Astrocyte (in vitro differentiated cells and primary cell): ENCODE data around the gene MAP1B. TPM values are rescaled to one million over a fixed set of nuclear protein-coding genes. Genes with fewer than 3 reads are reported as not detected.

Experiments
- DNase-seq: peaks from one replicate; pipeline ENCODE4 v3.0.0-alpha.2; 2010; ENCODE audit warnings: low read depth
- FAIRE-seq: peaks from 2 replicates; lab custom pipeline; 2011; peaks lifted over from hg19 to GRCh38; lab: Jason Lieb, UNC
- H2AFZ ChIP-seq: 2 replicates; pipeline ENCODE4 v1.6.0; 2012; ENCODE audit warnings: low read depth, low read length, inconsistent platforms
- H3K27ac ChIP-seq: 2 replicates; pipeline ENCODE4 v1.5.1; 2011; ENCODE audit warnings: low read depth, low read length, inconsistent platforms
- H3K27me3 ChIP-seq: 2 replicates; pipeline ENCODE4 v1.6.0; 2011; ENCODE audit warnings: low read length, inconsistent platforms; ENCODE audit not compliant: insufficient read depth
- H3K36me3 ChIP-seq: 2 replicates; pipeline ENCODE4 v1.5.1; 2011; ENCODE audit warnings: low read length, inconsistent platforms; ENCODE audit not compliant: insufficient read depth
- H3K4me1 ChIP-seq: 2 replicates; pipeline ENCODE4 v1.5.1; 2011; ENCODE audit warnings: low read length, inconsistent platforms; ENCODE audit not compliant: insufficient read depth
- H3K4me2 ChIP-seq: 2 replicates; pipeline ENCODE4 v1.6.0; 2012; ENCODE audit warnings: low read length, inconsistent platforms
- H3K4me3 ChIP-seq: 2 replicates; pipeline ENCODE4 v1.5.1; 2011; ENCODE audit warnings: low read depth, mild to moderate bottlenecking, low read length, inconsistent platforms; ENCODE audit not compliant: insufficient read depth
- H3K79me2 ChIP-seq: 2 replicates; pipeline ENCODE4 v1.6.0; 2012; ENCODE audit warnings: mild to moderate bottlenecking, low read length, inconsistent platforms; ENCODE audit not compliant: insufficient read depth
- H3K9ac ChIP-seq: 2 replicates; pipeline ENCODE4 v1.6.0; 2012; ENCODE audit warnings: mild to moderate bottlenecking, low read length, inconsistent platforms
- H3K9me3 ChIP-seq: 2 replicates; pipeline ENCODE4 v1.5.1; 2012; ENCODE audit warnings: low read depth, mild to moderate bottlenecking, low read length, inconsistent platforms; ENCODE audit not compliant: insufficient read depth
- H4K20me1 ChIP-seq: 2 replicates; pipeline ENCODE4 v1.6.0; 2012; ENCODE audit warnings: low read length, inconsistent platforms; ENCODE audit not compliant: insufficient read depth
- H3K27ac Mint-ChIP-seq: one replicate; pipeline ENCODE4 v1.8.0; 2021; ENCODE audit warnings: mild to moderate bottlenecking, mixed read lengths; ENCODE audit not compliant: unreplicated experiment
- H3K27me3 Mint-ChIP-seq: one replicate; pipeline ENCODE4 v1.8.0; 2021; ENCODE audit warnings: low read depth, mixed read lengths; ENCODE audit not compliant: unreplicated experiment
- H3K36me3 Mint-ChIP-seq: one replicate; pipeline ENCODE4 v1.8.0; 2021; ENCODE audit warnings: low read depth, mixed read lengths; ENCODE audit not compliant: unreplicated experiment
- H3K4me1 Mint-ChIP-seq: one replicate; pipeline ENCODE4 v1.8.0; 2021; ENCODE audit warnings: low read depth, mixed read lengths; ENCODE audit not compliant: unreplicated experiment
- H3K4me3 Mint-ChIP-seq: one replicate; pipeline ENCODE4 v1.8.0; 2021; ENCODE audit warnings: mild to moderate bottlenecking, moderate library complexity, mixed read lengths; ENCODE audit not compliant: unreplicated experiment
- H3K9me3 Mint-ChIP-seq: one replicate; pipeline ENCODE4 v1.8.0; 2021; ENCODE audit warnings: mild to moderate bottlenecking, mixed read lengths; ENCODE audit not compliant: unreplicated experiment
- CTCF ChIP-seq: IDR thresholded peaks from 2 replicates; pipeline ENCODE4 v1.5.1; 2011; ENCODE audit warnings: low read depth, mild to moderate bottlenecking, inconsistent platforms, low read length, moderate library complexity; ENCODE audit not compliant: insufficient read depth
- EZH2 ChIP-seq: IDR thresholded peaks from 2 replicates; pipeline ENCODE4 v1.6.1; 2012; ENCODE audit warnings: mild to moderate bottlenecking, low read length, inconsistent platforms; ENCODE audit not compliant: insufficient read depth
- total RNA-seq: library from RNA; stranded (reverse); gene quantifications from 2 replicates; pipeline ENCODE4 v1.2.1, GENCODE V29; 2021

Gene MAP1B
- total RNA-seq, 1 donor from 2014 or later = 476 TPM

GRCh38 chr5:72160959-72161358 lies 53.7 kb downstream of the MAP1B start:
- H3K27ac ChIP-seq = peak overlapping the region; percentile 75
- H3K79me2 ChIP-seq = peaks cover 98% of the 10 kb centered on the region
- H3K27me3 ChIP-seq = no peaks in the 10 kb centered on the region
- no peak overlapping the region for H2AFZ ChIP-seq
- H3K4me1 Mint-ChIP-seq = peaks cover 51% of the 10 kb centered on the region
- peak overlapping the region; percentile 56 for H3K4me2 ChIP-seq
- H3K27me3 Mint-ChIP-seq = no peaks in the 10 kb centered on the region
- H3K4me3 Mint-ChIP-seq = no peak overlapping the region
- no peaks in the 10 kb centered on the region for H3K9me3 ChIP-seq
- no peaks in the 10 kb centered on the region for H3K9me3 Mint-ChIP-seq
- DNase-seq = peak; percentile 71
- H3K36me3 Mint-ChIP-seq = peaks cover 20% of the 10 kb centered on the region
- peaks cover 4% of the 10 kb centered on the region for H3K36me3 ChIP-seq
- H3K4me3 ChIP-seq = no peak overlapping the region
- no peak for FAIRE-seq
- no peak overlapping the region for H3K27ac Mint-ChIP-seq
- peak overlapping the region; percentile 43 for H3K9ac ChIP-seq
- TF ChIP-seq CTCF = no peak
- TF ChIP-seq EZH2 = no peak
- H4K20me1 ChIP-seq = peaks cover 78% of the 10 kb centered on the region
- H3K4me1 ChIP-seq = peaks cover 55% of the 10 kb centered on the region

- peaks cover 56% of the 10 kb centered on the region for H3K4me1 ChIP-seq
- DNase-seq (no peak), FAIRE-seq (no peak)
- H3K4me1 Mint-ChIP-seq = peaks cover 54% of the 10 kb centered on the region
- peaks cover 98% of the 10 kb centered on the region for H3K79me2 ChIP-seq
- H3K4me3 ChIP-seq = no peak overlapping the region
- H3K27ac ChIP-seq = no peak overlapping the region
- TF ChIP-seq CTCF = no peak
- no peak for TF ChIP-seq EZH2
- no peaks in the 10 kb centered on the region for H3K27me3 ChIP-seq
- H3K9me3 ChIP-seq = no peaks in the 10 kb centered on the region
- no peak overlapping the region for H3K9ac ChIP-seq
- H2AFZ ChIP-seq = no peak overlapping the region
- H3K4me2 ChIP-seq = no peak overlapping the region
- H3K36me3 ChIP-seq = peaks cover 4% of the 10 kb centered on the region
- no peaks in the 10 kb centered on the region for H3K9me3 Mint-ChIP-seq
- no peak overlapping the region for H3K27ac Mint-ChIP-seq
- no peaks in the 10 kb centered on the region for H3K27me3 Mint-ChIP-seq
- peaks cover 13% of the 10 kb centered on the region for H3K36me3 Mint-ChIP-seq
- H3K4me3 Mint-ChIP-seq = no peak overlapping the region
- peaks cover 80% of the 10 kb centered on the region for H4K20me1 ChIP-seq
These were observed 54.7 kb downstream of the MAP1B start for GRCh38 chr5:72161951-72162350.

- Histone ChIP-seq H3K4me1 (peaks cover 49% of the 10 kb centered on the region), H3K79me2 (peaks cover 98% of the 10 kb centered on the region), H3K27ac (no peak overlapping the region), H4K20me1 (peaks cover 84% of the 10 kb centered on the region), H3K27me3 (no peaks in the 10 kb centered on the region), H3K4me2 (no peak overlapping the region), H3K4me3 (no peak overlapping the region), H3K9me3 (no peaks in the 10 kb centered on the region), H3K9ac (no peak overlapping the region), H3K36me3 (peaks cover 9% of the 10 kb centered on the region), H2AFZ (no peak overlapping the region)
- DNase-seq = peak; percentile 50
- Mint-ChIP-seq H3K9me3 (no peaks in the 10 kb centered on the region), H3K4me3 (no peak overlapping the region), H3K27me3 (no peaks in the 10 kb centered on the region), H3K27ac (no peak overlapping the region), H3K36me3 (peaks cover 18% of the 10 kb centered on the region), H3K4me1 (peaks cover 56% of the 10 kb centered on the region)
- TF ChIP-seq EZH2 = no peak
- no peak for TF ChIP-seq CTCF
- no peak for FAIRE-seq
These were observed 56.2 kb downstream of the MAP1B start for GRCh38 chr5:72163349-72163983.
